ENCODE data around the gene ZDHHC3.
A peak's percentile ranks its signal among the peaks of the same experiment; 100 is the strongest.

ZDHHC3 gene

DNA sequence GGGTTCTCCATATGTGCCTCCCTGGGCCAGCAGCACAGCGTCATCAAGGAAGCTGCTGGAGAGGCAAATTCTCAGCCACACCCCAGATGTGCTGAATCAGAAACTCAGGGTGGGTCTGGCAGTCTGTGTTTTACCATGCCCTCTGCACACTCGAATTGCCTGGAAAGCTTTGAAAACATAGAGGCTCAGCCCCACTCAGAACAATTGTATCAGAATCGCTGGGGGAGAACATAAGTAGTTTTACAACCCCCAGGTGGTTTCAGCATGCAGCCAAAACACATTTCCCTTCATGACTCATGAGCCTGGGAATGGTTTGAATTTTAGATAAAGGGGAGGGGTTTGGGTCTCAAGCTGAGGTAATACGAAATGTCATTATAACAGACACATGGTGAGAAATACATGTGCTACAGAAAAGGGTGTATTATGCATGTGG lies 92.0 kb downstream of the ZDHHC3 start:
- H3K27me3 ChIP-seq (ENCODE audit: low read depth, low read length) = peaks cover 10% of the 10 kb centered on the region; the same call in 1 of the 2 replicates
- no peak for TF ChIP-seq EZH2phosphoT487 (IDR thresholded peaks at IDR 0.05; ENCODE audit: low read depth)
- TF ChIP-seq, protein P1, sequence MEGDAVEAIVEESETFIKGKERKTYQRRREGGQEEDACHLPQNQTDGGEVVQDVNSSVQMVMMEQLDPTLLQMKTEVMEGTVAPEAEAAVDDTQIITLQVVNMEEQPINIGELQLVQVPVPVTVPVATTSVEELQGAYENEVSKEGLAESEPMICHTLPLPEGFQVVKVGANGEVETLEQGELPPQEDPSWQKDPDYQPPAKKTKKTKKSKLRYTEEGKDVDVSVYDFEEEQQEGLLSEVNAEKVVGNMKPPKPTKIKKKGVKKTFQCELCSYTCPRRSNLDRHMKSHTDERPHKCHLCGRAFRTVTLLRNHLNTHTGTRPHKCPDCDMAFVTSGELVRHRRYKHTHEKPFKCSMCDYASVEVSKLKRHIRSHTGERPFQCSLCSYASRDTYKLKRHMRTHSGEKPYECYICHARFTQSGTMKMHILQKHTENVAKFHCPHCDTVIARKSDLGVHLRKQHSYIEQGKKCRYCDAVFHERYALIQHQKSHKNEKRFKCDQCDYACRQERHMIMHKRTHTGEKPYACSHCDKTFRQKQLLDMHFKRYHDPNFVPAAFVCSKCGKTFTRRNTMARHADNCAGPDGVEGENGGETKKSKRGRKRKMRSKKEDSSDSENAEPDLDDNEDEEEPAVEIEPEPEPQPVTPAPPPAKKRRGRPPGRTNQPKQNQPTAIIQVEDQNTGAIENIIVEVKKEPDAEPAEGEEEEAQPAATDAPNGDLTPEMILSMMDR (IDR thresholded peaks at IDR 0.05; ENCODE audit: low read depth, low read length) = no peak
- no peak overlapping the region for H3K4me3 ChIP-seq (ENCODE audit: low read length)
- no peaks in the 10 kb centered on the region for H3K4me1 ChIP-seq (ENCODE audit: low read length)
- no peak overlapping the region for H3K9ac ChIP-seq (ENCODE audit: low read length)
- H3K79me2 ChIP-seq (ENCODE audit: low read length) = no peaks in the 10 kb centered on the region
- no peaks in the 10 kb centered on the region for H4K20me1 ChIP-seq (ENCODE audit: insufficient read depth, low read length)
- H3K27ac ChIP-seq (ENCODE audit: low read length) = no peak overlapping the region
- no peaks in the 10 kb centered on the region for H3K36me3 ChIP-seq (replicated peaks; ENCODE audit: low read depth, low read length)
- H3K9me3 ChIP-seq (ENCODE audit: insufficient read depth, low read length) = no peaks in the 10 kb centered on the region
- no peak overlapping the region for H2AFZ ChIP-seq (ENCODE audit: low read depth, low read length)
- no peak overlapping the region for H3K4me2 ChIP-seq (ENCODE audit: low read length)

DNA sequence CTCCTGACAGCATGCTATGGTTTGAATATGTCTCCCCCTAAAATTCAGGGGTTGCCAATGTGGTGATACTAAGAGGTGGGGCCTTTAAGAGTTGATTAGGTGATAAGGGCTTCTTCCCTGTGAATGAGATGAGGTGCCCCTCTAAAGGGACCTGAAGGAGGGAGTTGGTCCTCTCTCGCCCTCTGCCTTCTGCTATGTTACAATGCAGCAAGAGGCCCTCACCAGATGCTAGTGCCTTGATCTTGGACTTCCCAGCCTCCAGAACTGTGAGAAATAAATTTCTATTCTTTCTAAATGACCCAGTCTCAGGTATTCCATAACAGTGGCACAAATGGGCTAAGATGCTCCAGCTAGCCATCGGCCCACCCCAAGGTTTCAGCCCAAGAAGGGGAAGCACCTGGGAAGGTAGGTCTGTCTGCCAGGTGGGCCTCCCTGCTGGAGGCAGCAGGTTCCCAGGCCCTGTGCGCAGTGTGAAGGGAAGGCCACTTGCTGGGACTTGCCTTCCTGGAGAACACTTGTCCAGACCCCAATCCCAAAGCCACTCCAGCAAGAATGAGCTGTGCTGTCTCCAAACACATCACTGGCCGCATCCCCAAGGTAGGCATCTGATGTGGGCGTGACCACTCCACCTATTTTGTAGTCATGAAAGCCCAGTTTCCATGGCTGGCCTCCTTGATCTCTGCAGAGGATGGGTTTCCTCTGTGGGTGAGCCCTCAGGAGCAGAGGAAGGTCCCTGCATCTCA lies 92.6 kb downstream of the ZDHHC3 start:
- peaks cover 10% of the 10 kb centered on the region; the same call in 1 of the 2 replicates for H3K27me3 ChIP-seq (ENCODE audit: low read depth, low read length)
- no peak overlapping the region for H2AFZ ChIP-seq (ENCODE audit: low read depth, low read length)
- H3K4me2 ChIP-seq (ENCODE audit: low read length) = no peak overlapping the region
- TF ChIP-seq EZH2phosphoT487 (IDR thresholded peaks at IDR 0.05; ENCODE audit: low read depth) = no peak
- TF ChIP-seq, protein P1 (IDR thresholded peaks at IDR 0.05; ENCODE audit: low read depth, low read length) = peak; percentile 30
- H3K79me2 ChIP-seq (ENCODE audit: low read length) = no peaks in the 10 kb centered on the region
- H3K27ac ChIP-seq (ENCODE audit: low read length) = no peak overlapping the region
- H3K36me3 ChIP-seq (replicated peaks; ENCODE audit: low read depth, low read length) = no peaks in the 10 kb centered on the region
- no peaks in the 10 kb centered on the region for H3K9me3 ChIP-seq (ENCODE audit: insufficient read depth, low read length)
- no peaks in the 10 kb centered on the region for H3K4me1 ChIP-seq (ENCODE audit: low read length)
- no peaks in the 10 kb centered on the region for H4K20me1 ChIP-seq (ENCODE audit: insufficient read depth, low read length)
- H3K9ac ChIP-seq (ENCODE audit: low read length) = no peak overlapping the region
- no peak overlapping the region for H3K4me3 ChIP-seq (ENCODE audit: low read length)

DNA sequence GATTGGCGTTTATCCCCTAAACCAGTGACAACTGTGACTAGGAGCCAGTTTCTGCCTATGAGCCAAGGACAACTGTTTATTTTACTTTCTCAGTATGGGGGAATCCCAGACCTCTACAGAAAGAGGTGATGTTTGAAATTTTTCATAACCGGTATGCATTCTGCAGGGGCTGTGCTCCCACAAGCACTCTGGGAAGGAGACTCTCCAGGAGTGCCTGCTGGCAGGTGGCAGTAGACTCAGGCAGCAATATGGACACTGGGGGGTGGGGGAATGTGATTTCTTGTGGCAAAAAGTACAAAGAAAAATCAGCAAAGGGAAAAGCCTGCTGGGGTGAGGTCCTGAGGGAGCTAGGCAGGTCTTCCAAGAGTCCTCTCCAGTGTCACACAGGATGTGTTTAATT lies 95.7 kb downstream of the ZDHHC3 start:
- no peaks in the 10 kb centered on the region for H4K20me1 ChIP-seq (ENCODE audit: insufficient read depth, low read length)
- no peaks in the 10 kb centered on the region for H3K79me2 ChIP-seq (ENCODE audit: low read length)
- no peak overlapping the region for H3K4me3 ChIP-seq (ENCODE audit: low read length)
- no peak overlapping the region for H3K4me2 ChIP-seq (ENCODE audit: low read length)
- TF ChIP-seq, protein P1 (IDR thresholded peaks at IDR 0.05; ENCODE audit: low read depth, low read length) = no peak
- no peak for TF ChIP-seq EZH2phosphoT487 (IDR thresholded peaks at IDR 0.05; ENCODE audit: low read depth)
- no peak overlapping the region for H2AFZ ChIP-seq (ENCODE audit: low read depth, low read length)
- peaks cover 7% of the 10 kb centered on the region; the same call in 1 of the 2 replicates for H3K27me3 ChIP-seq (ENCODE audit: low read depth, low read length)
- H3K27ac ChIP-seq (ENCODE audit: low read length) = no peak overlapping the region
- no peaks in the 10 kb centered on the region for H3K36me3 ChIP-seq (replicated peaks; ENCODE audit: low read depth, low read length)
- no peak overlapping the region for H3K9ac ChIP-seq (ENCODE audit: low read length)
- no peaks in the 10 kb centered on the region for H3K9me3 ChIP-seq (ENCODE audit: insufficient read depth, low read length)
- H3K4me1 ChIP-seq (ENCODE audit: low read length) = no peaks in the 10 kb centered on the region

DNA sequence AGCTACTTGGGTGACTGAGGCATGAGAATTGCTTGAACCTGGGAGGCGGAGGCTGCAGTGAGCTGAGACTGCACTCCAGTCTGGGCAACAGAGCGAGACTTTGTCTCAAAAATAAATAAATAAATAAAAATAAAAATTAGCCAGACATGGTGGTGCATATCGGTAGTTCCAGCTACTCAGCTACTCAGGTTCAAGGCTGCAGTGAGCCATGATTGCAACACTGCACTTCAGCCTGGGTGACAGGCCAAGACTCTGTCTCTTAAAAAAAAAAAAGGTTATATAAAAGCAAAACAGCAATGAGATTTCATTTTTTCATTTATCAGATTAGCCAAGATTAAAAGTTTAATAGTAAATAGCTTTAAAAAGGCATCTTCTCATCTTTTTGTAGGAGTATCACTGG lies 98.6 kb downstream of the ZDHHC3 start:
- no peak overlapping the region for H3K4me2 ChIP-seq (ENCODE audit: low read length)
- no peak overlapping the region for H2AFZ ChIP-seq (ENCODE audit: low read depth, low read length)
- H3K79me2 ChIP-seq (ENCODE audit: low read length) = no peaks in the 10 kb centered on the region
- H3K9me3 ChIP-seq (ENCODE audit: insufficient read depth, low read length) = no peaks in the 10 kb centered on the region
- no peaks in the 10 kb centered on the region for H3K27me3 ChIP-seq (ENCODE audit: low read depth, low read length)
- H3K36me3 ChIP-seq (replicated peaks; ENCODE audit: low read depth, low read length) = no peaks in the 10 kb centered on the region
- H3K4me1 ChIP-seq (ENCODE audit: low read length) = no peaks in the 10 kb centered on the region
- H3K9ac ChIP-seq (ENCODE audit: low read length) = no peak overlapping the region
- TF ChIP-seq, protein P1 (IDR thresholded peaks at IDR 0.05; ENCODE audit: low read depth, low read length) = no peak
- no peak for TF ChIP-seq EZH2phosphoT487 (IDR thresholded peaks at IDR 0.05; ENCODE audit: low read depth)
- no peak overlapping the region for H3K27ac ChIP-seq (ENCODE audit: low read length)
- no peaks in the 10 kb centered on the region for H4K20me1 ChIP-seq (ENCODE audit: insufficient read depth, low read length)
- no peak overlapping the region for H3K4me3 ChIP-seq (ENCODE audit: low read length)

Data from OCI-LY3 (cell line).